ENCODE data around the gene ASF1A.

GRCh38 chr6:118872318-118872717, 21.6 kb upstream of the ASF1A start:
- no peak for TF ChIP-seq EZH2phosphoT487 (IDR thresholded peaks at IDR 0.05; ENCODE audit: insufficient read depth, low read depth)
- no peak for TF ChIP-seq EZH2 (IDR thresholded peaks at IDR 0.05; ENCODE audit: insufficient read depth, poor library complexity, severe bottlenecking)

All from GM23248 (cell line).